Small intestine (tissue), 7 donors: ENCODE data around the gene CHD6. TPM values are rescaled to one million over a fixed set of nuclear protein-coding genes. Genes with fewer than 3 reads are reported as not detected.

Experiments used
- DNase-seq, 2 donors: peaks; one replicate each; pipeline versions ENCODE4 v3.0.0 to v3.0.0-alpha.2; 2013
- FAIRE-seq: peaks from 2 replicates; lab custom pipeline; 2012; peaks lifted over from hg19 to GRCh38; lab: Jason Lieb, UNC
- H3K27ac ChIP-seq, 3 donors: one replicate each; pipeline ENCODE4 v1.5.1; 2013; ENCODE audit warnings: low read length in 2 of 3, mild to moderate bottlenecking in 2 of 3, control low read depth in 1 of 3, inconsistent platforms in 1 of 3, low read depth in 1 of 3, moderate library complexity in 1 of 3
- H3K27me3 ChIP-seq, 3 donors: one replicate each; pipeline ENCODE4 v1.6.1; 2013; ENCODE audit warnings: low read length in 3 of 3, inconsistent platforms in 1 of 3; ENCODE audit not compliant: control insufficient read depth in 3 of 3, insufficient read depth in 3 of 3
- H3K36me3 ChIP-seq, 3 donors: one replicate each; pipeline ENCODE4 v1.6.1; 2013; ENCODE audit warnings: low read length in 3 of 3, inconsistent platforms in 1 of 3, low read depth in 1 of 3, mild to moderate bottlenecking in 1 of 3, moderate library complexity in 1 of 3; ENCODE audit not compliant: control insufficient read depth in 3 of 3, insufficient read depth in 2 of 3
- H3K4me1 ChIP-seq, 3 donors: one replicate each; pipeline ENCODE4 v1.6.1; 2013; ENCODE audit warnings: low read length in 2 of 3, inconsistent platforms in 1 of 3, low read depth in 1 of 3, mild to moderate bottlenecking in 1 of 3, moderate library complexity in 1 of 3; ENCODE audit not compliant: control insufficient read depth in 3 of 3, insufficient read depth in 2 of 3
- H3K4me3 ChIP-seq, 3 donors: one replicate each; pipeline ENCODE4 v1.5.1; 2013; ENCODE audit warnings: low read length in 3 of 3, control low read depth in 1 of 3, inconsistent platforms in 1 of 3, low read depth in 1 of 3, mild to moderate bottlenecking in 1 of 3, moderate library complexity in 1 of 3
- H3K9me3 ChIP-seq, 2 donors: one replicate each; pipeline ENCODE4 v1.6.1; 2013; ENCODE audit warnings: low read depth in 1 of 2, low read length in 1 of 2; ENCODE audit not compliant: control insufficient read depth in 2 of 2, insufficient read depth in 1 of 2
- WGBS, 3 donors: extraction: QIAGEN DNeasy Blood & Tissue Kit; methylation state at CpG; one replicate each; pipeline ENCODE4 v1.1.7; 2013; 5-methylcytosine and 5-hydroxymethylcytosine counted together
- polyA plus RNA-seq, 4 donors: library from polyadenylated mRNA; stranded (reverse) in 3 of 4; unstranded in 1 of 4; fragments of 200-250 nt in 3 of 4; fragments of 120-200 nt in 1 of 4; gene quantifications; one replicate each; pipeline versions ENCODE4 v1.2.1 to v1.2.3, GENCODE V29; 2013
- donor health status: healthy with polysubstance abuse.
- donor health status: control.
- donor health status: control.
- donor health status: Bipolar disorder and iron deficiency.
- donor health status: healthy.

The CHD6 gene
- polyA plus RNA-seq, 4 donors: 5.3 to 46.7 (median 16.1) TPM

- no peak overlapping the region for H3K27ac ChIP-seq
- 83 to 90% (median 85%) methylated on average over 17 to 22 of the region's 22 CpGs for WGBS, 3 donors
- no peak for FAIRE-seq
Observed at GRCh38 chr20:41360831-41361756, 257.1 kb downstream of the CHD6 start.

GRCh38 chr20:41359541-41360011 lies 258.6 kb downstream of the CHD6 start:
- DNase-seq: no peak
- no peak for FAIRE-seq

More at GRCh38 chr20:41360831-41361756, 257.1 kb downstream of the CHD6 start:
- H3K27me3 ChIP-seq: peaks cover 1 to 23% (median 5%) of the 10 kb centered on the region in 3 donors
- peaks cover 2 to 51% (median 9%) of the 10 kb centered on the region in 3 donors for H3K36me3 ChIP-seq
- no peak overlapping the region for H3K4me3 ChIP-seq
- no peak for DNase-seq
- peaks cover 0 to 5% (median 3%) of the 10 kb centered on the region in 3 donors for H3K4me1 ChIP-seq
- no peaks in the 10 kb centered on the region for H3K9me3 ChIP-seq

GRCh38 chr20:41358717-41359116 lies 259.5 kb downstream of the CHD6 start:
- FAIRE-seq: no peak

More at GRCh38 chr20:41359541-41360011, 258.6 kb downstream of the CHD6 start:
- H3K27ac ChIP-seq: no peak overlapping the region
- no peaks in the 10 kb centered on the region for H3K9me3 ChIP-seq
- H3K27me3 ChIP-seq: peaks cover 0 to 8% (median 3%) of the 10 kb centered on the region in 3 donors
- H3K4me3 ChIP-seq: no peak overlapping the region
- WGBS, 3 donors: 86 to 91% (median 89%) methylated on average over 7 to 9 of the region's 9 CpGs
- H3K36me3 ChIP-seq: peaks cover 4 to 64% (median 12%) of the 10 kb centered on the region in 3 donors
- H3K4me1 ChIP-seq: peaks cover 0 to 5% (median 3%) of the 10 kb centered on the region in 3 donors

GRCh38 chr20:41358230-41358629 lies 259.9 kb downstream of the CHD6 start:
- Histone ChIP-seq H3K27ac (no peak overlapping the region), H3K4me3 (no peak overlapping the region), H3K36me3 (peaks cover 5 to 78% (median 12%) of the 10 kb centered on the region in 3 donors), H3K9me3 (no peaks in the 10 kb centered on the region), H3K27me3 (no peaks in the 10 kb centered on the region), H3K4me1 (peaks cover 0 to 5% (median 3%) of the 10 kb centered on the region in 3 donors)
- WGBS, 3 donors: 57 to 79% (median 71%) methylated on average over 9 of the region's 9 CpGs
- no peak for FAIRE-seq
- DNase-seq: no peak

More at GRCh38 chr20:41358717-41359116, 259.5 kb downstream of the CHD6 start:
- H3K4me1 ChIP-seq: peaks cover 0 to 5% (median 3%) of the 10 kb centered on the region in 3 donors
- peak; percentile 64 to 74 for DNase-seq
- 28 to 69% (median 31%) methylated on average over 7 of the region's 7 CpGs for WGBS, 3 donors
- H3K27me3 ChIP-seq: peaks cover 0 to under 1% (median 0%) of the 10 kb centered on the region in 3 donors
- H3K36me3 ChIP-seq: peaks cover 5 to 73% (median 12%) of the 10 kb centered on the region in 3 donors
- no peak overlapping the region for H3K4me3 ChIP-seq
- no peak overlapping the region for H3K27ac ChIP-seq
- H3K9me3 ChIP-seq: no peaks in the 10 kb centered on the region

GRCh38 chr20:41357424-41358163 lies 260.6 kb downstream of the CHD6 start:
- Histone ChIP-seq H3K27me3 (no peaks in the 10 kb centered on the region), H3K4me3 (no peak overlapping the region), H3K4me1 (peaks cover 0 to 5% (median 3%) of the 10 kb centered on the region in 3 donors), H3K36me3 (peaks cover 5 to 81% (median 13%) of the 10 kb centered on the region in 3 donors), H3K9me3 (no peaks in the 10 kb centered on the region), H3K27ac (no peak overlapping the region)
- WGBS, 3 donors: 85 to 90% (median 89%) methylated on average over 11 of the region's 11 CpGs
- no peak for FAIRE-seq
- no peak for DNase-seq

GRCh38 chr20:41356951-41357350 lies 261.2 kb downstream of the CHD6 start:
- Histone ChIP-seq H3K36me3 (peaks cover 5 to 88% (median 17%) of the 10 kb centered on the region in 3 donors), H3K4me3 (no peak overlapping the region), H3K9me3 (no peaks in the 10 kb centered on the region), H3K27me3 (no peaks in the 10 kb centered on the region), H3K27ac (no peak overlapping the region), H3K4me1 (peaks cover 0 to 5% (median 3%) of the 10 kb centered on the region in 3 donors)
- no peak for DNase-seq
- no peak for FAIRE-seq
- 86 to 89% (median 87%) methylated on average over 12 to 13 of the region's 13 CpGs for WGBS, 3 donors

GRCh38 chr20:41355598-41356203 lies 262.5 kb downstream of the CHD6 start:
- Histone ChIP-seq H3K27ac (no peak overlapping the region), H3K4me1 (peaks cover 0 to 5% (median 3%) of the 10 kb centered on the region in 3 donors), H3K36me3 (peaks cover 5 to 83% (median 19%) of the 10 kb centered on the region in 3 donors), H3K9me3 (no peaks in the 10 kb centered on the region), H3K27me3 (no peaks in the 10 kb centered on the region), H3K4me3 (no peak overlapping the region)
- WGBS, 3 donors: 92 to 95% (median 93%) methylated on average over 7 of the region's 7 CpGs
- FAIRE-seq: no peak
- no peak for DNase-seq
